CD4-positive, alpha-beta memory T cell (primary cell): ENCODE data around the gene NUP160. TPM values are rescaled to one million over a fixed set of nuclear protein-coding genes. Genes with fewer than 3 reads are reported as not detected.
A peak's percentile ranks its signal among the peaks of the same experiment; 100 is the strongest.
"Not testable (repeated sequence)": the region's sequence is repeated elsewhere in the genome, so short reads cannot be mapped to it uniquely, and the experiment has no call there.

Experiments used
- CTCF ChIA-PET: fragments of 350-600 bp; sonication (Branson Sonifier 250); formaldehyde crosslinking; loops from one replicate; lab custom pipeline; 2021; ENCODE audit warnings: inconsistent platforms; ENCODE audit not compliant: partially characterized antibody; lab: Charles Lee
- POLR2A ChIA-PET: fragments of 350-600 bp; sonication (Branson Sonifier 250); formaldehyde crosslinking; loops from one replicate; lab custom pipeline; 2021; ENCODE audit not compliant: partially characterized antibody; lab: Charles Lee
- DNase-seq, 5 donors: peaks; one replicate each; pipeline versions ENCODE4 v3.0.0 to v3.0.0-alpha.2; 2020 to 2022; ENCODE audit warnings: mixed read lengths in 1 of 5
- H3K27ac ChIP-seq: one replicate; pipeline ENCODE4 v1.7.0; 2013; ENCODE audit warnings: low read depth, low read length
- H3K27me3 ChIP-seq: 2 replicates; pipeline ENCODE4 v1.7.0; 2013; ENCODE audit warnings: mild to moderate bottlenecking, low read length, moderate library complexity; ENCODE audit not compliant: insufficient read depth
- H3K36me3 ChIP-seq: 2 replicates; pipeline ENCODE4 v1.7.0; 2013; ENCODE audit warnings: mild to moderate bottlenecking, low read length, moderate library complexity; ENCODE audit not compliant: insufficient read depth
- H3K4me1 ChIP-seq: 2 replicates; pipeline ENCODE4 v1.7.0; 2013; ENCODE audit warnings: mild to moderate bottlenecking, low read length, moderate library complexity; ENCODE audit not compliant: insufficient read depth
- H3K4me3 ChIP-seq, 2 donors: one replicate each; pipeline ENCODE4 v1.7.0; 2013; ENCODE audit warnings: low read length in 2 of 2, mild to moderate bottlenecking in 1 of 2
- H3K9me3 ChIP-seq, 2 donors: one replicate each; pipeline ENCODE4 v1.7.0; 2013; ENCODE audit warnings: low read length in 2 of 2, control low read depth in 1 of 2; ENCODE audit not compliant: control insufficient read depth in 1 of 2
- H3K27ac Mint-ChIP-seq, 7 donors: one replicate each; pipeline ENCODE4 v1.8.0; 2020 to 2021; ENCODE audit warnings: mixed read lengths in 7 of 7, mild to moderate bottlenecking in 6 of 7, inconsistent platforms in 3 of 7, moderate library complexity in 3 of 7
- H3K27me3 Mint-ChIP-seq, 2 donors: one replicate each; pipeline ENCODE4 v1.8.0; 2020 to 2021; ENCODE audit warnings: mixed read lengths in 2 of 2
- H3K36me3 Mint-ChIP-seq, 2 donors: one replicate each; pipeline ENCODE4 v1.8.0; 2020 to 2021; ENCODE audit warnings: mixed read lengths in 2 of 2, inconsistent platforms in 1 of 2, mild to moderate bottlenecking in 1 of 2
- H3K4me1 Mint-ChIP-seq, 4 donors: one replicate each; pipeline ENCODE4 v1.8.0; 2020 to 2021; ENCODE audit warnings: mixed read lengths in 4 of 4, mild to moderate bottlenecking in 1 of 4
- H3K4me3 Mint-ChIP-seq, 8 donors: one replicate each; pipeline ENCODE4 v1.8.0; 2020 to 2021; ENCODE audit warnings: mixed read lengths in 8 of 8, mild to moderate bottlenecking in 7 of 8, moderate library complexity in 6 of 8, inconsistent platforms in 3 of 8
- H3K9me3 Mint-ChIP-seq, 8 donors: one replicate each; pipeline ENCODE4 v1.8.0; 2020 to 2021; ENCODE audit warnings: mixed read lengths in 8 of 8, mild to moderate bottlenecking in 5 of 8, inconsistent platforms in 3 of 8, moderate library complexity in 1 of 8
- intact Hi-C: fragments of 100-400 bp; cut with micrococcal nuclease; formaldehyde crosslinking; loops from one replicate; pipeline ENCODE4 v1.15.1; 2023
- polyA plus RNA-seq, 2 donors: library from polyadenylated mRNA; unstranded; fragments of 300-500 nt; fragmentation: Illumina TruSeq; gene quantifications; one replicate each; pipeline ENCODE4 v1.2.3, GENCODE V29; 2021
- total RNA-seq, 2 experiments: library from RNA; stranded (reverse); gene quantifications; one replicate each; pipeline ENCODE4 v1.2.3, GENCODE V29; 2021

Gene NUP160
- total and polyA plus RNA-seq, 4 experiments from 2014 or later, result 35.6 to 62.2 (median 51.0) TPM

DNA sequence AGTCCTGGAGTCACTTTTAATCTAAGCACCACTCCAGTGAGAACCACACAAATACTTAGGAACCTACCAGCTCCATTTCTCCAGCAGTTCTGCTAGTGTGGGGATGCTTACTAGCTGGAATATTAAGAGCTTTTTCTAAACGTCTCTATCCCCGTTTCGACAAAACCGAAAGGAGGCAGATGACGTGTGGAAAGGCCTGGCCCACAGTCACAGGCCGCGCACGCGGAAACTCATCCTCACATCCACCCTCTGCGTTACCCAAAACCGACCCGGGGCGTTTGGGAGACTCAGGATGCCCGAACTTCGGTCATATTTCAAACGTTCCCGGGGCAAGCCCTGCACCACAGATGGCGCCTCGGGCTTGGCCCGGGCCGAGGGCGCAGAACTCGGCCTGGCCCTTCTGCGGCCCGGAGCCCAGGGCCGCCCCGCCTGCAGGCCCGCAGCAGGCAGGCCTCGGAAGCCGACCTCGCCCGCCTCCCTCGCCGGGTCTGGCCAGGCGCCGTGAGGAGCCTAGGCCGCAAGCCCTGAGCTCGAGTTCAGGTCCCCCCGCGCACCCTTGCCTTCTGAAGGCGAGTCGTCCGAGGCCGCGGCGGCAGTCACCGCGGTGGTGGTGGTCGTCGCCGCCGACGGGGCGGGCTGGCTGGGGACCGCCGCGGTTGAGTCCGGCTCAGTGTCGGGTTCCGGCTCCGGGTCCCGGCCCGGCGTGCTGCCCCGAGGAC is 81.5 kb downstream of the NUP160 start:
- peak overlapping the region; percentile 98 to 100 (median 100) for H3K27ac Mint-ChIP-seq
- DNase-seq, result peak; percentile 79 to 86 (median 83)
- H3K27me3 Mint-ChIP-seq, result no peaks in the 10 kb centered on the region
- CTCF ChIA-PET, result interaction anchor here (2.1 kb wide), 1 partner anchor 38 kb away, joined by 5 read pairs; no protein-coding TSS in a partner anchor
- H3K9me3 ChIP-seq, result no peaks in the 10 kb centered on the region
- H3K27me3 ChIP-seq, result no peaks in the 10 kb centered on the region
- H3K9me3 Mint-ChIP-seq, result no peaks in the 10 kb centered on the region
- H3K4me1 Mint-ChIP-seq, result peaks cover 18 to 41% (median 23%) of the 10 kb centered on the region in 4 donors
- H3K36me3 ChIP-seq, result peaks cover 10% of the 10 kb centered on the region
- H3K4me1 ChIP-seq, result peaks cover 25% of the 10 kb centered on the region
- peak overlapping the region; percentile 83 to 85 for H3K4me3 ChIP-seq
- H3K27ac ChIP-seq, result peak overlapping the region; percentile 99
- POLR2A ChIA-PET, result interaction anchor here (0.6 to 4.1 kb wide), 20 partner anchors 9 to 589 kb away, joined by 3 to 36 read pairs (median 4); partner anchors contain the start of genes AGBL2, ARFGAP2, DDB2 and KBTBD4
- peaks cover 14 to 27% of the 10 kb centered on the region in 2 donors for H3K36me3 Mint-ChIP-seq
- intact Hi-C loops, result loop anchor here (1.0 to 5.0 kb wide), 9 partner anchors 51 to 549 kb away; partner anchors contain the start of genes ACP2, AGBL2, CELF1 and KBTBD4
- peak overlapping the region; percentile 96 to 100 (median 96) for H3K4me3 Mint-ChIP-seq

DNA sequence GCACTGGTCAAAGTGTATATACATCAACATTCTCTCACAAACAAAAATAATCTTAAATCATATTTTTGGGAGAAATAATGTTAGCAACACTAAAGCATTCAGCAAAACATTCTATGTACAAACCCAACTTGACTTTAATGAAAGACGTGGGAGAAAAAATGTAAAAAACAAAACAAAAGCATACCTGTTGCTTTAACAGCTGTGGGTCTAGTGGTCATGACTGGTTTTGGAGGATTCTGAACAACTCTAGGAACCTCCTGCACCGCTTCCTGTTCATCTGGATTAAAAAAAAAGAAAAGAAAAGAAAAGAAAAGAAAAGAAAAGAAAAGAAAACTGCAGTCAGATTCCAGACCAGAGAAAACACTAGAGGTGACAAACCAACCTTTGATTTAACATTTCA is 83.1 kb downstream of the NUP160 start:
- ChIA-PET CTCF (interaction anchor here (2.1 kb wide), 1 partner anchor 37 kb away, joined by 5 read pairs; no protein-coding TSS in a partner anchor), POLR2A (interaction anchor here (1.0 to 3.6 kb wide), 5 partner anchors 16 to 353 kb away, joined by 4 to 17 read pairs (median 5); partner anchors contain the start of genes AGBL2 and NUP160)
- H3K36me3 ChIP-seq, result peaks cover 23% of the 10 kb centered on the region
- no peaks in the 10 kb centered on the region for H3K27me3 Mint-ChIP-seq
- intact Hi-C loops, result loop anchor here (5.0 kb wide), 2 partner anchors 188 to 548 kb away; partner anchors contain the start of genes KBTBD4 and NDUFS3
- peak overlapping the region; percentile 91 to 100 (median 96) for H3K4me3 Mint-ChIP-seq
- H3K4me3 ChIP-seq, result no peak overlapping the region
- peaks cover 25% of the 10 kb centered on the region for H3K4me1 ChIP-seq
- H3K9me3 Mint-ChIP-seq, result no peaks in the 10 kb centered on the region
- peak overlapping the region; percentile 93 to 99 (median 97) for H3K27ac Mint-ChIP-seq
- H3K27ac ChIP-seq, result peak overlapping the region; percentile 52
- H3K27me3 ChIP-seq, result no peaks in the 10 kb centered on the region
- DNase-seq, result no peak
- H3K9me3 ChIP-seq, result no peaks in the 10 kb centered on the region
- peaks cover 22 to 39% of the 10 kb centered on the region in 2 donors for H3K36me3 Mint-ChIP-seq
- peaks cover 18 to 41% (median 24%) of the 10 kb centered on the region in 4 donors for H3K4me1 Mint-ChIP-seq

DNA sequence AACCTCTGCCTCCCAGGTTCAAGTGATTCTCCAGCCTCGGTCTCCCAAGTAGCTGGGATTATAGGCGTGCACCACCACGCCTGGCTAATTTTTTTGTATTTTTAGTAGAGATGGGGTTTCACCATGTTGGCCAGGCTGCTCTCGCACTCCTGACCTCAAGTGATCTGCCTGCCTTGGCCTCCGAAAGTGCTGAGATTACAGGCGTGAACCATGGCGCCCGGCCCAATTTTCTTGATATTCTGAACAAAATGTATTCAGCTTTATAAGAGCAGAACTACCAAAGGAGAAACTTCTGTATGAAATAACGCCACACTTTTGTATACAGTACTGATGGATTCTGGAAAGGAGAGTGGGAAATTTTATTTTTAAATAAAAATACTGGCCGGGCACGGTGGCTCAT is 88.9 kb downstream of the NUP160 start:
- H3K27me3 ChIP-seq, H3K9me3 Mint-ChIP-seq, H3K27me3 Mint-ChIP-seq, H3K4me1 ChIP-seq, H3K4me3 ChIP-seq, H3K9me3 ChIP-seq, H3K27ac ChIP-seq, intact Hi-C loops, H3K4me3 Mint-ChIP-seq, DNase-seq: not testable (repeated sequence)
- ChIA-PET POLR2A (interaction anchor here (0.7 to 1.3 kb wide), 4 partner anchors 9 to 283 kb away, joined by 3 to 5 read pairs (median 3); no protein-coding TSS in a partner anchor), CTCF (interaction anchor here (1.2 kb wide), 1 partner anchor 11 kb away, joined by 4 read pairs; no protein-coding TSS in a partner anchor)
- Mint-ChIP-seq H3K36me3 (peaks cover 37 to 61% of the 10 kb centered on the region in 2 donors), H3K4me1 (peaks cover 6 to 19% (median 10%) of the 10 kb centered on the region in 4 donors), H3K27ac (peak overlapping the region in 1 of 7 donors; percentile 4)
- H3K36me3 ChIP-seq, result peaks cover 46% of the 10 kb centered on the region

GRCh38 chr11:47756208-47756607 is 91.9 kb downstream of the NUP160 start:
- POLR2A ChIA-PET, result interaction anchor here (1.3 kb wide), 2 partner anchors 10 to 12 kb away, joined by 3 to 5 read pairs; no protein-coding TSS in a partner anchor
- intact Hi-C loops, result no loop called here
- Mint-ChIP-seq H3K4me1 (peaks cover 6 to 20% (median 11%) of the 10 kb centered on the region in 4 donors), H3K27me3 (no peaks in the 10 kb centered on the region), H3K4me3 (no peak overlapping the region), H3K9me3 (no peaks in the 10 kb centered on the region), H3K36me3 (peaks cover 45 to 80% of the 10 kb centered on the region in 2 donors), H3K27ac (peak overlapping the region in 1 of 7 donors; percentile 27)
- Histone ChIP-seq H3K9me3 (no peaks in the 10 kb centered on the region), H3K4me3 (no peak overlapping the region), H3K27ac (no peak overlapping the region), H3K4me1 (no peaks in the 10 kb centered on the region), H3K27me3 (no peaks in the 10 kb centered on the region), H3K36me3 (peaks cover 58% of the 10 kb centered on the region)
- DNase-seq, result no peak
- CTCF ChIA-PET, result interaction anchor here (0.6 kb wide), 1 partner anchor 596 kb away, joined by 3 read pairs; no protein-coding TSS in a partner anchor

DNA sequence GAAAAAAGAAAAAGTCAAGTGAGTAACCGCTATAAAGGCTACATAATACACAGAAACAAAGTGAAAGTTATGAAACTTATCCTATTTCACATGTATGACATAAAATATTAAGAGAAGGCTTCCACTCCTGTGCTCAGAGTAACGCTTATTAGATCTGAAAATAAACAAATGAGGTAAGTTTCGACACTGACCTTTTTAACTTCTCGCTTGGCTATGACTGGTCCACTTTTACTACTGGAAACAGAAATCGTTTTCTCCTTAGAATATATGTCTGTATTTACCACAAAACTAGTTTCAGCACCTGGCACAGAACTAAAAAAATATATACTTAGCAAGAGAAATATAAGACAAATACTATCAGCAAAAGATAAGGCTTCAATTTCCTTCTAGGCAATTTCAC is 97.4 kb downstream of the NUP160 start:
- no peaks in the 10 kb centered on the region for H3K9me3 Mint-ChIP-seq
- no peaks in the 10 kb centered on the region for H3K27me3 Mint-ChIP-seq
- ChIA-PET CTCF (no interaction called here), POLR2A (no interaction called here)
- no peak overlapping the region for H3K4me3 Mint-ChIP-seq
- no peak for DNase-seq
- H3K27me3 ChIP-seq, result no peaks in the 10 kb centered on the region
- peak overlapping the region in 1 of 7 donors; percentile 32 for H3K27ac Mint-ChIP-seq
- H3K27ac ChIP-seq, result no peak overlapping the region
- no peaks in the 10 kb centered on the region for H3K4me1 ChIP-seq
- no peak overlapping the region for H3K4me3 ChIP-seq
- peaks cover 32 to 60% of the 10 kb centered on the region in 2 donors for H3K36me3 Mint-ChIP-seq
- peaks cover 6 to 17% (median 11%) of the 10 kb centered on the region in 4 donors for H3K4me1 Mint-ChIP-seq
- intact Hi-C loops, result no loop called here
- no peaks in the 10 kb centered on the region for H3K9me3 ChIP-seq
- H3K36me3 ChIP-seq, result peaks cover 65% of the 10 kb centered on the region

DNA sequence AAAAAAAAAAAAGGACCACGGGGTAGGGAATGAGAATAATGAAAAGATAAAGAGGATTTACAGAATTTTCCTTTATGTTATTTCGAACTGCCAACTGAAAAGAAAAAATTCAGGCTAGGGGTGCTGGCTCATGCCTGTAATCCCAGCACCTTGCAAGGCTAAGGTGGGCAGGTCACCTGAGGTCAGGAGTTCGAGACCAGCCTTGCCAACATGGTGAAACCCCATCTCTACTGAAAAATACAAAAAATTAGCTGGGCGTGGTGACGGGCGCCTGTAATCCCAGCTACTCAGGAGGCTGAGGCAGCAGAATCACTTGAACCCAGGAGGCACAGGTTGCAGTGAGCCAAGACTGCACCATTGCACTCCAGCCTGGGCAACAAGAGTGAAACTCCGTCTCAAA is 105.7 kb downstream of the NUP160 start:
- H3K9me3 ChIP-seq, H3K27me3 ChIP-seq, DNase-seq, H3K27ac ChIP-seq, intact Hi-C loops, H3K4me3 Mint-ChIP-seq, H3K4me1 Mint-ChIP-seq, H3K27ac Mint-ChIP-seq, H3K4me1 ChIP-seq, H3K4me3 ChIP-seq, POLR2A ChIA-PET, H3K27me3 Mint-ChIP-seq, H3K9me3 Mint-ChIP-seq: not testable (repeated sequence)
- peaks cover 37 to 68% of the 10 kb centered on the region in 2 donors for H3K36me3 Mint-ChIP-seq
- CTCF ChIA-PET, result interaction anchor here (0.6 kb wide), 1 partner anchor 945 kb away, joined by 3 read pairs; no protein-coding TSS in a partner anchor
- peaks cover 66% of the 10 kb centered on the region for H3K36me3 ChIP-seq

GRCh38 chr11:47737817-47738216 is 110.3 kb downstream of the NUP160 start:
- DNase-seq, H3K4me3 Mint-ChIP-seq, H3K4me1 Mint-ChIP-seq, H3K4me3 ChIP-seq, H3K9me3 Mint-ChIP-seq, intact Hi-C loops, H3K4me1 ChIP-seq, H3K27ac ChIP-seq, H3K9me3 ChIP-seq, H3K27me3 ChIP-seq, H3K27me3 Mint-ChIP-seq: not testable (repeated sequence)
- ChIA-PET CTCF (interaction anchor here (0.9 kb wide), 1 partner anchor 13 kb away, joined by 3 read pairs; no protein-coding TSS in a partner anchor), POLR2A (interaction anchor here (1.2 kb wide), 1 partner anchor 28 kb away, joined by 4 read pairs; no protein-coding TSS in a partner anchor)
- peaks cover 35 to 60% of the 10 kb centered on the region in 2 donors for H3K36me3 Mint-ChIP-seq
- H3K27ac Mint-ChIP-seq, result peak overlapping the region in 1 of 7 donors; percentile 62
- peaks cover 58% of the 10 kb centered on the region for H3K36me3 ChIP-seq
